H1 (cell line): Measurements from ENCODE around the gene EPB41L4B. TPM values are rescaled to one million over a fixed set of nuclear protein-coding genes. Genes with fewer than 3 reads are reported as not detected.

Source experiments
- CREB1 ChIP-seq: IDR thresholded peaks from 2 replicates; pipeline ENCODE4 v1.6.1; 2012; ENCODE audit warnings: inconsistent platforms
- FOSL1 ChIP-seq: IDR thresholded peaks from 2 replicates; pipeline ENCODE4 v1.6.1; 2011; ENCODE audit warnings: mild to moderate bottlenecking, low read depth, low read length, moderate library complexity; ENCODE audit not compliant: insufficient read depth
- RNF2 ChIP-seq: fragments of 200-900, 300-1000 bp; sonication (generic); IDR thresholded peaks from 2 replicates; pipeline ENCODE4 v1.7.1; 2016; ENCODE audit warnings: borderline replicate concordance, low read depth, mild to moderate bottlenecking, antibody characterized with exemption, low read length; ENCODE audit not compliant: poor library complexity, severe bottlenecking; ENCODE audit errors: missing control alignments
- SP2 ChIP-seq: IDR thresholded peaks from 2 replicates; pipeline ENCODE4 v1.6.1; 2012; ENCODE audit warnings: mild to moderate bottlenecking, low read length, inconsistent platforms
- polyA plus RNA-seq, 7 experiments: library from polyadenylated mRNA; depleted of rRNA in 3 of 7; stranded (reverse) in 5 of 7; unstranded in 2 of 7; fragments of >200 nt in 5 of 7; fragments of 200-250 nt in 2 of 7; gene quantifications; 1 replicate in 5 of 7; 2 replicates in 1 of 7; 4 replicates in 1 of 7; pipeline versions ENCODE4 v1.2.1 to v1.2.3, GENCODE V29; 2011 to 2013; ENCODE audit warnings: missing spikeins in 2 of 7, mixed read lengths in 2 of 7
- total RNA-seq: library from RNA; stranded (reverse); fragmentation: NEBNext Ultra II Directional; extraction: Animal tissue kit (Norgen Biotek cat#: 25700); gene quantifications from 2 replicates; pipeline ENCODE4 v1.2.1, GENCODE V29; 2021

Gene EPB41L4B
- total and polyA plus RNA-seq, 2 of the 8 experiments (the other 6 are each of a cell fraction or from before 2014, with no cell fraction given): 11.9 to 25.0 TPM

- TF ChIP-seq FOSL1: no peak
- no peak for TF ChIP-seq CREB1
- no peak for TF ChIP-seq SP2
- no peak for TF ChIP-seq RNF2
Observed at GRCh38 chr9:109303900-109304299, 17.0 kb downstream of the EPB41L4B start (continued).
